NCI-H526 (cell line): Measurements from ENCODE around the gene HGFAC.

ENCODE experiments used
- DNase-seq, 2 experiments: peaks; one replicate each; lab custom pipeline; 2025; lab: John Stamatoyannopoulos, UW

Gene HGFAC

DNA sequence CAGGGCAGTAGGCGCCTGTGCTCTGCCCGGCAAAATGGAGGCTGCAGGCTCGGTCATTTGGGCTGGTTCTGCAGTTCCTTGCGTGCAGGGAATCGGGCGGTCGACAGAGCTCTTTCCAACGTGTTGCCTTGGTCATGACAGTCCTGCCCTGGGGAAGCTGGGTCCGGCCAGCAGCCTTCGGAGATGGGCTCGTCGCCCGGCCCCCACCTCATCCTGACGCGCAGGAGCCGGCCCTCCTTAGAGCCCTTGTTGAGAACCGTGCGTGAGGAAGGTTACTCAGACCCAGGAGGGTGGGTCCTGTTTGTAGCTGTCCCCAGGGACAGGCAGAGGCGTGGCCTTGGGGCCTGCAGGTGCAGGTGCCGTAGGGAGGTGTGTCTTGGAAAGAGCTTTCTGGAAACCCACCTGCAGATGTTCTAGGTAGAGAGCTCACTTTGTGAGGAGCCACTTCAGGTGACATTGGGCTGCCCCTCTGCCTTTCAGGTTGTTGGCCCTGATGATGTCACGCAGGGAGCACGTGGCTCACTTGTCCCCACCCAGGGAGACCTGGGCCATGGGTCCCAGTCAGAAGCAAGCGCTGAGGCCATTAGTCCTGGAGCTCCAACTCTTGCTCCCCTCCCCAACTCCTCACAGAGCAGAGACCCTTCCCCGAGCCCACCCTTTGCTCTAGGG, 15.2 kb upstream of the HGFAC start:
- DNase-seq: peak; percentile 78 to 93

DNA sequence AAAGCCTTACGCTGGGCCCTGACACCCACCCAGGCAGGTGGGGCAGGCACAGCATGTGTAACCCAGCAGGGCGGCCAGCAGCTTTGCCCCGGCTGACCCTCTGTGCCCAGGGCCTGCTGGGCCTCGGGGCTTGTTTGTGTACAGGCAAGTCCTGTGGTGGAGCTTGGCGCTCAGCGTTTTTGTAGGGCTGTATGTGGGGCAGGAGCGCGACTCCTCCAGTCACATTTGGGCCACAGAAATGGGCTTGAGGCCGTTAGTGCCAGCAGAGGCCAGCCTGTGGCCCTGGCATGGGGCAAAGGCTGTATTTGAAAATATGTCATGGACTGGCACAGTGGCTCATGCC, 14.7 kb upstream of the HGFAC start:
- no peak for DNase-seq

DNA sequence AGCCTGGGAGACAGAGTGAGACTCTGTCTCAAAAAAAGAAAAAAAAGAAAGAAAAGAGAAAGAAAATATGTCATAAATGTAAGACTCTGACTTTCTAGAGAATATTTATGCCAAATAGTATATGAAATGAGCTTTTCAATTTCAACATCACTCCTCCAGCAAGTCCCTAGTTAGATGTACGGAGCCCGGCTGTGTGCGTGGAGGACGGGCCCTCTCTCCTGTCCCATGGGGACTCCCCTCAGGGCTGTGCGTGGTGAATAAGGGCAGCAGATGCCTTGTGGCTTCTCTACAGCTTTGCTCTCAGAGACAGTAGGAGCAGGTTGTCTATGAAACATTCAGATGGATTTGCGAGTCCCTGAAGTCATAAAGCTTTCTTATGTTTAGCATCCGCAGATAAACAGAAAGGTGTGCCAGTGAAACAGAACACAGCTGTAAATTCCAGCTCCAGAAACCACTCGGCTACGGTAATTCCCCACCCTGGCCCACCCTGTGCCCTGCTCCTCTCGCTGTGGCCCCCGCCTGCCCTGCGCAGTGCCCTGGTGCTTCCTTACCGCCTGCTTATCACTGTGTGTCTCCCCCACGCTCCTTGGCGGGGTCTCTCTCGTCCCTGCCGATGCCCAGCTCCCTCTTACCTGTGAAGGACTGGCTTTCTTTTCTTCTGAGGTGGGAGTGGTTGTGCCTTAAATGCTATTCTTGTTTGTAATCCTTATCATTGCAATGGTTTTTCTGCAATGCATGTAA, 13.9 kb upstream of the HGFAC start:
- no peak for DNase-seq

DNA sequence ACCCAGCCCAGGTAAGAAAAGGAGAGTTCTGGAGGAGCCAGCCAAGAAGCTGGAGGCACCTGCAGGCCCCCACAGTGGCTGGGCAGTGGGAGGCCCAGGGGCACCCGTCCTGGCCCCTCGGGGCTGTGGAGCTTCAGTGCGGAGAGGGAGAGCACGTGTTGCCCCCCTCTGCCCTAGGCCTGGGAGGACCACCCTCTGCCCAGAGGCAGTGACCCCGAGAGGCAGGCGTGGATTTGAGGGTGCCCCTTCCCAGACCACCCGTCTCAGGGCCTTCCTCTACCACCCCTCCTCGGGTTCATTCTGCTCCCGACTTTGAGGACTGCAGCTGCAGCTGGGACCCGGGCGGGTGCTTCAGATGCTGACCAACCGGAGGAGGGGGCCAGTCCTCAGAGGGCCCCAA, 12.1 kb upstream of the HGFAC start:
- DNase-seq: no peak

- DNase-seq: no peak
These were observed 11.2 kb upstream of the HGFAC start for GRCh38 chr4:3430524-3430923.

GRCh38 chr4:3431446-3431993, 10.2 kb upstream of the HGFAC start:
- DNase-seq: no peak

DNA sequence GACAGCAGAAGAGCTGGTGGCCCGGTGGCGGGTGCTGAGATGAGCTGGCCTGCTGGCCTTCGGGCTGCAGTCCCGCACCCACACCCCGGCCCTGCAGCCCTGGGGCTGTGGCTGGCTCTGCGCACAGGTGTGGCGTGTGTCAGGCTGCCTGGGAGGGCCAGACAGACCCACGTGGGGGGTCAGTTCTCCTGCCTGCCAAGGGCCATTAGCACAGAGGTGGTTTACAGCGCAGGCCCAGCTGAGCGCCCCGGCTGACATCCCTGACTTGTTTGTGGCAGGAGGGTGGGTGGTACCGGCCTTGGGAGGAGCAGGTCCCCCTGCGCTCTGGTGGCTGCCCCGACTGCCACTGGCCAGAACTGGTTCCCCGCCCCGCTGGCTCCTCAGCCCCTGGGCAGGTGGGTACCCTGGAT, 9.4 kb upstream of the HGFAC start:
- no peak for DNase-seq

DNA sequence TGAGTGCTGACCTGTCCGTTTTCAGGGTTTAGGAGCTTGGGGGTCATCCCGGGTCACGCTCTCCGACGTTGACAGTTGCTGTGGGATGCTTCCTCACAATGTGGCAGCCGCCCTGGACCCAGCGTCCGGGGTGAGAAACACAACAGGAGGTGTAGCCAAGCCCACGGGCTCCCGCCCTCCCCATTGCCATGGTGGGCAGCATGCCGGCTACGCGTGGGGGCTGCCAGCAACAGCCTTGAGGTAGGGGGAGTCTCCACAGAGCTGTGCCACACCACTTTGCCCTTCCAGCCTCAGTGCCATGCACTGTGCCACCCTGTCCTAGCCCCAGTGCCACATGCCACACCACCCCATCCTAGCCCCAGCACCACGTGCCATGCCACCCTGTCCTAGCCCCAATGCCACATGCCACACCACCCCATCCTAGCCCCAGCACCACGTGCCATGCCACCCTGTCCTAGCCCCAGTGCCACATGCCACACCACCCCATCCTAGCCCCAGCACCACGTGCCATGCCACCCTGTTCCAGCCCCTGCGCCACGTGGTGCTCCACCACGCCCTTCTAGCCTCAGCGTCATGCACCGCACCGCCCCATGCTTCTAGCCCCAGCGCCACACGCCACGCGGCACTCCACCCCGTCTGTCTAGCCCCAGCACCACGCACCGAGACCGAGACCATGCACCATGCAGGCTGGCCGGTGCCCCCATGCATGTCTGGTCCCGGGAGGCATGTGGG, 8.5 kb upstream of the HGFAC start:
- no peak for DNase-seq

DNA sequence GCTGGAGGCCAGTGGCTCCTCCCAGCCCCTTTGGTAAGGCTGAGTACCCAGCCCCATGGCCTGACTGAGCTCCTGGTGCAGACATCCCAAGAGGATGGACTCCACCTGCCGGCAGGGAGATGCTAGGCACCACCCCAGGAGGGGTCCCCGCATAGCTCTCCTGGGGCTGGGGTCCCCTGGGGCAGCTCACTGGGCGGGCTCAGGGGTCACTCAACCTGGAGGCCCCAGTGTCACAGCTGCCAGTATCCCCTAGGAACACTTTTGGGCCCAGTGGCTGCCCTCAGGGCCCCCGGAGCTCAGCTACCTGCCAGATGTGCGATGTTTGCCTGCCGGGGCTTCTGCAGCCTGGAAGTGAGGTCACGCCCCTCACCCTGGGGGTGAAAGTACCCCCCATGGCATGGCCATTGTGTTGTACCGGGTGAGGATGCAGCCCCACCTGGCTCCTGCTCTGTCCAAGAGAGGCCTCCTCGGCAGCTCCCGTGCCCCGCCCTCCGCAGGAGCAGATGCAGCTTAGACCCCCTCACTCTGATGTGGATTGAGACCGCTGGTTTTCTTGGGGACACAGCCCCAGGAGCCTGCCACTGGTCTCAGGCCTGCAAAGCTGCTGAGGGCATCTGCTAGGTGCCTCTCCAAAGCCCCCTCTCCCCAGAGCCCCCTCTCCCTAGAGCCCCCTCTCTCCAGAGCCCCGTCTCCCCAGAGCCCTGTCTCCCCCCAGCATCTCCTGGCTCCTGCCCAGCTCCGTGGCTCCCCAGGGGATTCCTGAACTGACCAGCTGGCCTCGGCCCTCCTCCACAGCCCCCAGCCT, 6.7 kb upstream of the HGFAC start:
- DNase-seq: no peak

DNA sequence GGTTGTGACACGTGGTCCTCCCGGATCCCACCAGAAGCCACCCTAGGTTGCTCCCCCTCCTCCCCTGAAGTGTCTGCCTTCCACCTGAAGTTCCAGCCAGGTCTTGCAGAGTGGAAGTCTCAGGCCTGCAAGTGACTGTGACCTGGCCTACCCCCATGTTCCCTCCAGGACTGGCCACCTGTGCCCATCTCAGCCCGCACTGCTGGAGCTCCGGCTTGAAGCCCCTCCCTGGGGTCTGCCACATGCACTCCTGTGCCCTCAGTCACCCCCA, 6.1 kb upstream of the HGFAC start:
- no peak for DNase-seq

- DNase-seq: no peak
These were observed 5.5 kb upstream of the HGFAC start for GRCh38 chr4:3436048-3436797.

- peak; percentile 42 to 84 for DNase-seq
These were observed 4.8 kb upstream of the HGFAC start for GRCh38 chr4:3436798-3437581.

- DNase-seq: no peak
These were observed 4.2 kb upstream of the HGFAC start for GRCh38 chr4:3437582-3437936.

DNA sequence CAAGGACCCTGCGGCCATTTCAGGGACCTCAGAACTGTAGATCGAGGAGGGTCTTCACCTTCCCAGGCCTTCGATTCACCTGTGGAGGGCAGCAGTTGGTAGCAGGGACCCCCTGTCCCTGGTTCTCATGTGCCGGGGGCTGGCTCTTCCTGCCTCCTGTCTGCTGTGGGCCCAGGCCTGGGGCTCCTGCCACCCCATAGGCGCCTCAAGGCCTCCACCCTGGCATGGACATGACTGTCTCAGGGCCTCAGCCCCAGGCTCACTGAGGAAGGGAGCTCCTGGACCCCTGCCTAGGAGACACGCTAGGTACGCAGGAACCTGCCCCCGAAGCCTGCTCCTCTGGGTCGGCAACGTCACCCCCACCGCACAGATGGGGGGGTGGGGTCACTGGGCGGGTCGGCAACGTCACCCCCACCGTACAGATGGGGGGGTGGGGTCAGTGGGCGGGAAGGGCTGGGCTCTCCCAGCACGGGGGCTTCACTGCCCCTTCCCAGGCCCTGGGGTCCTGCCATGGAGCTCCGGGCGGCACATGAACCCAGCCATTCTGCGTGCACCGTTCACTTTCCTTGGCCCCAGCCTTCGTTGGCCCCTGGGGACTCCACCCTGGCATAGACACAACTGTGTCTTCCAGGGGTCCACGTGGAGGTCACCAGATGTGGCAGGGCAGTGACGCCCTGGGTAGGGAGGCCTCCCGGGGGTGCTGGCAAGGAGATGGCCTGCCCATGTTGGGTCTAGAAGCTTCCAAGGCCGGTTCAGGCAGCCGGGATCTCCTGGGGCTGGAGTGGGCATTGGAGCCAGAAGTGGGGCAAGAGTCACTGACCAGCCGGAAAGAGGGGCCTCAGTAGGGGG, 3.5 kb upstream of the HGFAC start:
- no peak for DNase-seq

GRCh38 chr4:3438847-3439180, 3.0 kb upstream of the HGFAC start:
- DNase-seq: no peak

DNA sequence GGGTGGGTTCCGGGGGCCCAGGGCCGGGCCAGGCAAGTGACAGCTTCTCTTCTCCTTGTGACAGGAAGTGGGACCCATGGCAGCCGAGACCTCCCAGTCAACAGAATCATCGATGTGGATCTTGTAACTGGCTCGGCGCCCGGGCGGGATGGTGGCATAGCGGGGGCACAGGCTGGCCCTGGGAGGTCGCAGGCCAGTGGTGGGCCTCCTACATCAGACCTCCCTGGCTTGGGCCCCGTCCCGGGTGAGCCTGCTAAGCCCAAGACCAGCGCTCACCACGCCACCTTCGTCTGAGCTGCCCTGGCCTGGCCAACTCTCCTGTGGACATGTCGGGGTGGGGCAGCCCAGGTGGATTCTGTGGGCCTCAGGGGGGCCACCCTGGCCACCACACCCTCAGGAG, 2.4 kb upstream of the HGFAC start:
- DNase-seq: no peak

DNA sequence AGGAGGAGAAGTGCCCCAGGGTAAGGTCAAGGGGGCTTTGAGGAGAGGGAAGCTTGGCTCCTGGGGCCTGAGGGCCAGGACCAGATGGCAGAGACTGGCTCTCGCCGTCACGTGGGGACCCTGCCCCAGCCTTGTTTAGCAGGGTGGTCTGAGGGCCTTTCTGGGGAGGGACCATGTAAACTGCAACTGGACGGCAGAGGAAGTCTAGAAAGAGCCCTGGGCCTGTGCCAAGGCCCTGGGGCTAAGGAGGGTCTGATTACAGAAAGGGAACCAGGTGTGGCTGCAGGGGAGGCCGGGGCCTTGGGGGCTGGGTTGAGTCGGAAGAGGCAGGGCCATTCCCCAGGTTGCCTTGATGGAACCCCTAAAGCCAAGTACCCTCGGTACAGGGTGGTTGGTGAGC, 1.8 kb upstream of the HGFAC start:
- DNase-seq: no peak

DNA sequence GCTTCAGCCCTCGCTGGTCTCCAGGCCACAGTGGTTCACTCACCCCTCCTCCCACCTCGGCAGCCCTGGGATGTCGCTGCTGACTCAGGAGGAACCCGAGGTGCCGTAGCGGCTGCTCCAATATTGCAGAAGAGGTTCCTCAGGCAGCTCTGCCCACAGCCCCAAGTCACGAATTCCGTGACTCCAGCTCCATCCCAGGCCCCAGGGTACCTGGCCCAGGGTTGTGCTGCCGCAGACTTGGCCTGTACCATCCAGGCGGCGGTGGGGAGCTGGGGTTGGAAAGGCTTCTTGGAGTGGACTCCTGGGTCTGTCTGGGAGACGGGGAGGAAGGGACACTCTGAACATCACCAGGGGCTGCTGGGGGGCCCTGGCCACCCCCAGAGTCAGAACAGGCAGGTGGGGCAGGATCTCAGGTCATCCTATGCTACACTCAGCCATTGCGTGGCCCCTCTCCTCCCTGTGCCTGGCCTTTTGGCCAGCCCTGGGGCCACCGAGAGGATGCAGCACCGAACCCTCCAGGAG, 728 bp upstream of the HGFAC start:
- no peak for DNase-seq

DNA sequence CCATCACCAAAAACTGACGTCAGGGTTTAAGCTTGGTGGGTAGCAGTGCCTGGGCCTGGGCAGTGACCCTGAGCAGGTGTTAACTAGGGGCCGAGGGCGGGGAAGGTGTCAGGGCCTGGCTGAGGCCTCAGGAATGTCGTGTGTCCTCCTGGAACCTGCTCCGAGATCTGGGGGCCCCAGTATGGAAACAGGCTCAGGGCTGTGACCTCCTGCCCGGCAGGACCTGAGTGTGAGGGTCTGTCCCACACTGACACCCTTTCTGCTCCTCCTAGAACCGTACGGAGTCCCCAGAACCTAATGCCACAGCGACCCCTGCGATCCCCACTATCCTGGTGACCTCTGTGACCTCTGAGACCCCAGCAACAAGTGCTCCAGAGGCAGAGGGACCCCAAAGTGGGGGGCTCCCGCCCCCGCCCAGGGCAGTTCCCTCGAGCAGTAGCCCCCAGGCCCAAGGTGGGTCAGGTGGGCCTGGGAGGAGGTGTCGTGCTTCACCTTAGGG, 741 bp downstream of the HGFAC start:
- no peak for DNase-seq
